Measurements from ENCODE around the gene RUFY3.
"Not testable (repeated sequence)": the region's sequence is repeated elsewhere in the genome, so short reads cannot be mapped to it uniquely, and the experiment has no call there.

Gene RUFY3

DNA sequence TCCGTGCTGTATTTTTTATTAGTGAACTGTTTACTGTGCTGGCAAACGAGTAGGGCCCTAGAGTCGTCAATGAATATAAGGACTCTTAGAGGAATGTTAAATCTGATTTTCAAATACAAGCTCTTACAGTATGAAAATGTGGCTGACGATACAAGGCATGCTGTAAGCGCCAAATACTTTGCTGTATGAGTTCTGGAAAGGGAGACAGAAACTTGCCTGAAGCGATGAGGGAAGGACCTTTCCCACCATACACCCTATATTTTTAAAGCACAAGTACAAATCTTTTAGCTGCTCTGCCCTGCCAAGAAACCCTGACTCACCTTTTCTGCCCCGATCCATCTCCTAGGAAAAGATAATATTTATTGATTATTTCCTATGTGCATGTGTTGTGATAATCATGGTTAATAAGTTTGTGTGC is 15.7 kb upstream of the RUFY3 start:
- no peak for DNase-seq

GRCh38 chr4:70706516-70706915 is 15.2 kb upstream of the RUFY3 start:
- DNase-seq = no peak

DNA sequence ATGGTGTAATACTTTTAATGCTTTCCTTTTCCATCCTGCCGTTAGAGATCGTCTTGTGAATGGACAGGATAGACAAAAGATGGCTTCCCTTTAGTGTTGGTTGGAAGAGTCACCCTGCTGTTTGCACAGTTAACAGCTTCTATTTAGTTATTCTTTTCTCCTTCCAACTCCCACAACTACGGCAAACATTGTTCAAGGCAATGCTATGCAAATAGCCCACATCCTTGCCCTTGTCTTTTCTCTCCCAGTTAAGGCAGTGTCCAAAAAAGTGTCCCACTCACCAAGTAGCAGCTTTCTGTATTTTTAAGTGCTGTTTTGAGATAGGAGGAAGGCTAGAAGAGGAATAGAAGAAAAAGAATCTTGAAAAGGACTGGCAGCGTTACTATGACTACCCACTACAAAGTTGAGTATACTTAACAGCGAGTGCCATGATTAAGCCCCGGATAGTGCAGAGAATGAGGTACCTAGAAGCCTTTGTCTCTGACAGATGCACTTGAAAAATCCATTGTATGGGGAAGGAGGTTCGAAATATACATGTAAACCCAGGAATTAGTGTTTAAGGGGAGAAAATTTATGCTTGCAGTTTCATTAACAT is 12.1 kb upstream of the RUFY3 start:
- DNase-seq = peak; percentile 35

DNA sequence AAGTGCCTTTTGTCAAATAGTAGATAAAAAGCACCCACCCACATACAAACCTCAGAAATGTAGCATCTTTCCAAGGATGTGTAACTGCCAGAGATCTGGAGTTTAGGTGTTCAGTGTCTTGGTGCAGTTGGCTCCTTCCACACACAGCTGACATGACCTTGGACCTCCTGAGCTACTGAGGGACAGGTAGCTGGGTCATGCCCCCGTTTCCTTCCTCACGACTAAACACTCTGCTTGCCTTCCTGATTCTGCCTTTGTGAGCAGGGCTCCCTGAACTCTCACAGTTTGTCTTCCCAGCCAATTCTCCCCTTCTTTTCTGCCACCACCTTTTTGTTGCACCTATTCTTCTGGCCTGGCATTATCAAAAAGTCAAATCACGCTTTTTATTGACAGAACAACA is 10.2 kb upstream of the RUFY3 start:
- no peak for DNase-seq

GRCh38 chr4:70712150-70712549 is 9.6 kb upstream of the RUFY3 start:
- no peak for DNase-seq

- no peak for DNase-seq
Measured at GRCh38 chr4:70712604-70713452, 8.9 kb upstream of the RUFY3 start.

DNA sequence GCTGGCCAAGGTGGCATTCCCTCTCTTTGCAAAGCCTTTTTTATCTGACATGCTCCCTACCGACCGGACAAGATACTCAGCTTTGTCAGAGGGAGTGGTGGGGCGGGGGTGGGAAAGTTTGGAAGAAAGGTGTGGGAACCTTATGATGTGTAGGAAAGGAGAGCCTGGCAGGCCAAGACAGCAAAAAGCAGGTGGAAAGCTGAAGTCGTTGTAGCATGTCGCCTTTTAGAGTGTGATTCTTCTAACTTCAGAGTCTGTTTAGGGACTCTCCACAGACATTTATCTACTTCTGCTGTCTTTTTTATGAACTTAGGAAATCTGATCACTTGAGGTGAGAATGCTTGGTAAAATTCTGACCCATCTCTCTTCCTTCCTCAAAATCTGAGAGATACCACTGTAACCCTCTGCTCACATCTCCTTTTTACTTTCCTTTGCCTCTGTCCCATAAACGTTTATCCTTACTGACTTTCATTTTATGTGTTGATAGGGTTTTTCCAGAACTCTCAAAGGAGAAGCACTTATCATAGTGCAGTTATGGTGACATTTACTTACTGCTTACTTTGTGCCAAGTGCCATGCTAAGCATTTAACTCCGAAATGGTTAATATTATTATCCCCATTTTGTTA is 8.2 kb upstream of the RUFY3 start:
- no peak for DNase-seq

- no peak for DNase-seq
Measured at GRCh38 chr4:70714079-70714887, 7.5 kb upstream of the RUFY3 start.

GRCh38 chr4:70715097-70715496 is 6.7 kb upstream of the RUFY3 start:
- DNase-seq = no peak

DNA sequence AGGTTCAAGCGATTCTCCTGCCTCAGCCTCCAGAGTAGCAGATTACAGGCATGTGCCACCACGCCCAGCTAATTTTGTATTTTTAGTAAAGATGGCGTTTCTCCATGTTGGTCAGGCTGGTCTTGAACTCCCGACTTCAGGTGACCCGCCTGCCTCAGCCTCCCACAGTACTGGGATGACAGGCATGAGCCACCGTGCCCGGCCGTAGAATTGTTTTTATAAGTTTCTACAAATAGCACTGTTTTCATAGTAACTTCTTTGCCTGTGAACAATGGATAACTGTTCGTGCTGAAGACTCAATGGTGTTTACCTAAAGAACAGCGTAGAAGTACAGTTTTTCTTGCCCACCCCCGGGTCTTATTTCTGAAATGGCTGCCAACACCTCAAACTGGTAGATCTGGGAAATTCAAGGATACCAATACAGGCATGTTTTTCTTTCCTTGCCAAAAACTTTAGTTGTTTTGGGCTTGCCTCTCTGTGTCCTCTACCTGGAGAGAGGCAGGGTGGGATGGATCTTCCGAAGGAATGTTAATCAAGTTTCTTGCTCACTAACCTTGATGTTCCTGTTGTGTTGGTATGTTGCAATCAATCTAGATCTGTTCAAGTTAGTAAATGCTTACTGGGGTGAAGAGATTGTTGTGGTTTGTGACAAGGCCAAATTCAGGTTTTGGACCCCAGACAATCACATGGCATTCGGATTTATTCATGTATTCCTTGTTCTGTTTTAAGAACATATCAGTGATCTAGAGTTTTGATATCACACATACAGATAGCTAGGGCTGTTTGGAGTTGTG is 2.8 kb upstream of the RUFY3 start:
- DNase-seq = no peak

GRCh38 chr4:70722199-70722791 is 531 bp downstream of the RUFY3 start:
- DNase-seq = no peak

- DNase-seq = no peak
Measured at GRCh38 chr4:70724463-70724862, 2.7 kb downstream of the RUFY3 start.

DNA sequence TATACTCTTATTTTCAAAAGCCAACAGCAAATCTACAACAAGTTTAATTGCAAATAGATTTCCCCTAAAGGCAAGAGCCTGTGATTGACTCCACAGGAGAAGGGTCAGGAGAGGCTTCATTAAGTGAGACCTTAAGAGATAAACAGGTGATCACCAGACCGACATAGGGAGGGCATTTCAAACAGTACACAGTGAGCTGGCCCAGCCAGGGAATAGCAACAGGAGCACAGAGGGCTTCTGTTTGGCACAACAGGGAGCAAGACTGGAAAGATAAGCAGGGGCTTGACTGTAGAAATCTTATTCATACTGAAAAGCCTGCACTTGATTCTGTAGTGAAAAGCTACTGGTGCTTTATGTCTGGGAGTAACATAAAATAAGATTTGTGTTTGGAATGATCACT is 3.9 kb downstream of the RUFY3 start:
- no peak for DNase-seq

DNA sequence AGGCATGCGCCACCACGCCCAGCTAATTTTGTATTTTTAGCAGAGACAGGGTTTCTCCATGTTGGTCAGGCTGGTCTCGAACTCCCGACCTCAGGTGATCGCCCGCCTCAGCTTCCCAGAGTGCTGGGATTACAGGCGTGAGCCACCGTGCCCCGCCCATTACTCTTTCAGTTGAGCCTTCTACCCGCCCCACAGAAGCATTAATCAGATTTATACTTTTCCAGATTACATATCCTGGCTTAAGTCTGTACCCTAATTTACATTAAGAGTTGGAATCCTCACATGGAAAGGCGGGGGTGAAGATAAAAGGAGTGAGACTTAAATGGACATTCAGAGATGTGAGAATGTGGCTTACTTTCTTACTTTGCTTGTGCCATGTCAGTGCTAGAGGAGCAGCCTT is 4.8 kb downstream of the RUFY3 start:
- not testable (repeated sequence) for DNase-seq

- no peak for DNase-seq
Measured at GRCh38 chr4:70728091-70728490, 6.3 kb downstream of the RUFY3 start.

DNA sequence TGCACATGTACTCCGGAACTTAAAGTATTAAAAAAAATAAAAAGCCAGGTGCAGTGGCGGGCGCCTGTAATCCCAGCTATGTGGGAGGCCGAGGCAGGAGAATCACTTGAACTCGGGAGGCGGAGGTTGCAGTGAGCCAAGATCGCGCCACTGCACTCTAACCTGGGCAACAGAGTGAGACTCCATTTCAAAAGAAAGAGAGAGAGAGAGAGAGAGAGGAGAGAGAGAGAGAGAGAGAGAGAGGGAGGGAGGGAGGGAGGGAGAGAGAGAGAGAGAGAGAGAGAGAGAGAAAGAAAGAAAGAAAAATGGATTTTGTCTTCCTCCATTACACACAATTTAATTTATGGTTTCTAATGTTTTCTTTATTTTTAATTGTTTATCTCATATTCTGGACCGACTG is 11.1 kb downstream of the RUFY3 start:
- DNase-seq = not testable (repeated sequence)

GRCh38 chr4:70734168-70734954 is 12.6 kb downstream of the RUFY3 start:
- no peak for DNase-seq

DNA sequence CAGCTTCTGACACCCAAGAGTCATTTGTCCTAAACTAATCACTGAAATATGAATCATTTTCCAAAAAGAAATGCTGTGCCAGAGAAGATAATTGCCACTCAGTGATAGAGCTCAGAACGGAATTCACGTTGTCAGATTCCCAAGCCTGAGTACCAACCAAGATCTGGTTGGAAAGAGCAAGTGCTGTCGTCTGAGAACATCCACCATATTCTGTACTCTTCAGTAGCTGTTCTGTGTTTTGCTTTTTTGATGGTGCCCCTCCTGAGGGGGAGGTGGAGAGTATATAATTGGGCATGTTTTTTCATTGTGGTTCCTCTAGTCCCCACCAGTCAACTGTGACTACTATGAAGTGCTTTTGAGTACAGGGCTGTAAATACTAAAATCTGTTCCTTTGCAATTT is 13.2 kb downstream of the RUFY3 start:
- no peak for DNase-seq

DNA sequence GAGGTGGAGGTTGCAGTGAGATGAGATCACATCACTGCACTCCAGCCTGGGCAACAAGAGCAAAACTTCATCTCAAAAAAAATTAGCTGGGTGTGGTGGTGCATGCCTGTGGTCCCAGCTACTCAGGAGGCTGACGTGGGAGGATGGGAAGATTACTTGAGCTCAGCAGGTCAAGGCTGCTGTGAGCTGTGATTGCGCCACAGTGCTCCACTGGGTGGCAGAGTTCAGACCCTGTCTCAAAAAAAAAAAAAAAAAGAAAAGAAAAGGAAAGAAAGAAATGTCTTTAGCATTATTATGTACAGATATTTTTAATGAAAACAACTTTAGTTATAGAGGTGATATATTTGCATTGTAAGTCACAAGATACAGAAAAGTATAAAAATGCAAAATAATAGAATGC is 14.2 kb downstream of the RUFY3 start:
- not testable (repeated sequence) for DNase-seq

GRCh38 chr4:70737006-70737405 is 15.2 kb downstream of the RUFY3 start:
- DNase-seq = no peak

GRCh38 chr4:70737409-70737808 is 15.6 kb downstream of the RUFY3 start:
- no peak for DNase-seq
